D341Med (cell line): ENCODE results near the gene LMX1B.
"Not testable (repeated sequence)": the region's sequence is repeated elsewhere in the genome, so short reads cannot be mapped to it uniquely, and the experiment has no call there.

Experiments used
- DNase-seq: peaks from one replicate; pipeline ENCODE4 v3.0.0; 2012; ENCODE audit warnings: low spot score

LMX1B gene

GRCh38 chr9:126633881-126634558 lies 20.3 kb downstream of the LMX1B start:
- no peak for DNase-seq

- no peak for DNase-seq
Measured at GRCh38 chr9:126635061-126635460, 21.3 kb downstream of the LMX1B start.

- DNase-seq = no peak
Measured at GRCh38 chr9:126635661-126636439, 22.1 kb downstream of the LMX1B start.

GRCh38 chr9:126636983-126637798 lies 23.5 kb downstream of the LMX1B start:
- peak; percentile 85 for DNase-seq

GRCh38 chr9:126638571-126639132 lies 24.9 kb downstream of the LMX1B start:
- peak; percentile 77 for DNase-seq

GRCh38 chr9:126639318-126640000 lies 25.7 kb downstream of the LMX1B start:
- DNase-seq = no peak

GRCh38 chr9:126641118-126641851 lies 27.6 kb downstream of the LMX1B start:
- DNase-seq = no peak

- DNase-seq = no peak
Measured at GRCh38 chr9:126642010-126642744, 28.4 kb downstream of the LMX1B start.

GRCh38 chr9:126642839-126643238 lies 29.1 kb downstream of the LMX1B start:
- no peak for DNase-seq

GRCh38 chr9:126643945-126644527 lies 30.3 kb downstream of the LMX1B start:
- DNase-seq = no peak

- no peak for DNase-seq
Measured at GRCh38 chr9:126646162-126646561, 32.4 kb downstream of the LMX1B start.

GRCh38 chr9:126647585-126648411 lies 34.1 kb downstream of the LMX1B start:
- DNase-seq = no peak

- no peak for DNase-seq
Measured at GRCh38 chr9:126649477-126649876, 35.7 kb downstream of the LMX1B start.

- no peak for DNase-seq
Measured at GRCh38 chr9:126650404-126651341, 36.9 kb downstream of the LMX1B start.

GRCh38 chr9:126652140-126652582 lies 38.4 kb downstream of the LMX1B start:
- no peak for DNase-seq

GRCh38 chr9:126654124-126654523 lies 40.4 kb downstream of the LMX1B start:
- DNase-seq = no peak

- DNase-seq = not testable (repeated sequence)
Measured at GRCh38 chr9:126656214-126656613, 42.5 kb downstream of the LMX1B start.
